ENCODE data around the gene P2RY8.
A peak's percentile ranks its signal among the peaks of the same experiment; 100 is the strongest.

P2RY8 gene

DNA sequence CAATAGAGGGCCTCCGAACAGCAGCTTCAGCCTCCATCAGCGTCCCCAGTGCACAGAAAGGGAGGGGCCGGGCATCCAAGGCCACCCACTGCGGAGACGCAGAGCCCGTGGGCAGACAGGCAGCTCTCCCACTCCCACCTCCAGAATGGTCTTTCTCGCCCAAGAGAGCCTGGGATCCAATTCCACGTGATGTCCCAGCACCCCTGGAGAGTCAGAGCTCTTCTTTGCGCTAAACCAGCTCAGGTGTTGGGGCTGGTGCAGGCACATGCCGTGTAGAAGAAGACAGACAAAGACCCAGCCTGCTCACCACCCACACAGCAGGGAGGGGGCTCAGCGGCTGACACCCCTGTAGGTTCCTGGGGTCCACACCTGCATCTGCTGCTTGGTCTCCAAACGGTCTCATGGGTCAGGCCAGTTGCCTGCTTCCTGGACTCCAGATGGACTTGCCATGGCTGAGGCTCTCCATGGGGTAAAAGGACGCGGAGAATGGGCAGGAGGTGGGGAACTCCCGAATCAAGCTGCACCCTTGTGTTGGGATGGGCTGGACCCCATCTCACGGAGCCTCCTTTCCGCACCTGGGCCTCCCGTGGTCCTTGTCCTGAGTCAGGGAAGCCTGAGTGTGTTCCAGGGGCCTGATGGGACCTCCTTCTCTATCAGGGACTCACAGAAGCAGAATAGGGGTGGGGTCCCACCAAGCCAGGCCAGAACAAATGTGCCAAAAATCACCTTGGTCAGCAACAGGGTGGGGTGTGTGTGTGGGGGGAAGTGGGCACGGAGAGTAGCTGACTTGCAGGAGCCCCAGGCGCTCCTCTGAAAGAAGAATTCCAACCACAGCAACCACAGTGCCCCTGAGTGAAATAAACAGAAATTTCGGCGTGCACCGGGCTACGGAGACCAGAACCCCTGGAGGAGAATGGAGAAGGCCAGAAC, 72.7 kb downstream of the P2RY8 start:
- DNase-seq (ENCODE audit: low spot score) = peak; percentile 42

- peak; percentile 12 for DNase-seq (ENCODE audit: low spot score)
Observed at GRCh38 chrX:1463581-1463980, 73.4 kb downstream of the P2RY8 start.

DNA sequence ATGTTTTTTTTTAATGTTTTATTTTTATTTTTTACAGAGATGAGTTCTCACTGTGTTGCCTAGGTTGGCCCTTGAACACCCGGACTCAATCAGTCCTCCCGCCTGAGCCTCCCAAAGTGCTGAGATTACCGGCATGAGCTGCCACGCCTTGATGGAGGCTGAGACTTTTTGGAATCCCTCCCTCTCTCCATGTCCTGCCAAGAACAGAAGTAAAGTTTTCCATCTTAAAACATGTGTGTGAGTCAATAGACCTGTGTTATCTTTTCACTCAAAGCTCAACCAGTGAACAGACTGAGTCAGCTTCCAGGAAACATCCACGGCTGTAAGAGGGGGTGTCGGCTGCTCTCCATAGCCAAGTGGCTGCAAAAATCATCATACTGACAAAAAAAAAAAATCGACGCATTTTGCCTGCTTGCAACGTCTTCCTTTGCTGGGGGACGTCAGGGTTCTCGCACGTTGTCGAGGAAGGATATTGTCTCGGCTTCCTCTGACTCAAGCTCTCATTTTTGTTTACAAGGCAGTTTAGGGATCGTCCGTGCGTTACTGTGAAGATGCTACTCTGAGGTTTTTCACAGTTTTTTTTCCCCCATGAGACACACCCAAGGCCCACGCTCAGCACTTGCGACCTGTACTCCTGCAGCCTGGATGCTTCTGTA, 74.3 kb downstream of the P2RY8 start:
- DNase-seq (ENCODE audit: low spot score) = peak; percentile 29

- no peak for DNase-seq (ENCODE audit: low spot score)
Observed at GRCh38 chrX:1462110-1462509, 74.9 kb downstream of the P2RY8 start.

DNA sequence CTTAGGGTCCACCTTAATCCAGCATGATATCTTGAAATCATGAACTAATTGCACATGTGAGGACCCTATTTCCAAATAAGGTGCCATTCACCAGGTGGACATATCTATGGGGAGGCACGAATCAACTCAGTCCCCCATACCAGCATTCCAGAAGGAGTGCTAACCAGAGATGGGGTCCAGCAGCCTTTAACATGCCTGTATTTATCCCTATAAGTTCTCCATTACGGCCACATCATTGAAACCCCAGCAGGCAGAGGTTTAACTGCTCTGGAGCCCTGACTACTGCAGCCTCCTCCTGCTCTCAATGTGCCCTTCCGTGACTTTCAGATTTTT, 81.1 kb downstream of the P2RY8 start:
- DNase-seq (ENCODE audit: low spot score) = peak; percentile 15

DNA sequence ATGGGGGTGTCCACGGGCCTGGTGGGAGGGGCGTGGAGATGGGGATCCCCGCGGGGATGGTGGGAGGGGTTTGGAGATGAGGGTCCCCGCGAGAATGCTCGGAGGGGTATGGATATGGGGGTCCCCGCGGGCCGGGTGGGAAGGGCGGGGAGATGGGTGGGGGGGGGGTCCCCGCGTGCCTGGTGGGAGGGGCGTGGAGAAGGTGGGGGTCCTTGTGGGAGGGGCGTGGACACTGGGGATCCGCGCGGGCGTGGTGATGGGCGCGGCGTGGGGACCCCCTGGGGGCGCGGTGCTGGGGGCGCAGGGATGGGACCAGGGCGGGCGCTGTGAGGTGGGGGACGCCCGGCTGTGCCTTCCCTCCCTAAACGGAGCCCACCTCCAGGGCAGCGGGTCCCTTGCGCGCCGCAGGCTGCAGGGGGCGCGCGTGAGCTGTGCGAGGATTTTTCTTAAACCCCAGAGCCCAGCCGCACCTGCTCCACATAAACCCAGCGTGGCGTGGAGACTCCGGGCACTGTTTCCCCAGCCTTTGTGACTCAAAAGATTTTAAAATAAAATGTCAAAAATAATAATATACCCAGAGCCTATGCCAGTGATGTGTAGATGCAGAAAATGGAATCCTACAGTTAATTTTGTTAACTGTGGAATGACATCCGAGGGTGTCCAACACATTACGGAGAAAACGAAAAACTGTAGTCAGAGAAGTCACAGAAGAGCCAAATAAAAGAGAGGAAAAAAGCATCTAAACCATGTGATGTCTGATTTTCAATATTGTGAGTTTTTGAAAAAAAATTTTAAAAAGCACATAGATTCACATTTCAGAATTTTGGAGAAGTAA, 82.8 kb downstream of the P2RY8 start:
- peak; percentile 91 for DNase-seq (ENCODE audit: low spot score)

- no peak for DNase-seq (ENCODE audit: low spot score)
Observed at GRCh38 chrX:1453395-1453783, 83.6 kb downstream of the P2RY8 start.

DNA sequence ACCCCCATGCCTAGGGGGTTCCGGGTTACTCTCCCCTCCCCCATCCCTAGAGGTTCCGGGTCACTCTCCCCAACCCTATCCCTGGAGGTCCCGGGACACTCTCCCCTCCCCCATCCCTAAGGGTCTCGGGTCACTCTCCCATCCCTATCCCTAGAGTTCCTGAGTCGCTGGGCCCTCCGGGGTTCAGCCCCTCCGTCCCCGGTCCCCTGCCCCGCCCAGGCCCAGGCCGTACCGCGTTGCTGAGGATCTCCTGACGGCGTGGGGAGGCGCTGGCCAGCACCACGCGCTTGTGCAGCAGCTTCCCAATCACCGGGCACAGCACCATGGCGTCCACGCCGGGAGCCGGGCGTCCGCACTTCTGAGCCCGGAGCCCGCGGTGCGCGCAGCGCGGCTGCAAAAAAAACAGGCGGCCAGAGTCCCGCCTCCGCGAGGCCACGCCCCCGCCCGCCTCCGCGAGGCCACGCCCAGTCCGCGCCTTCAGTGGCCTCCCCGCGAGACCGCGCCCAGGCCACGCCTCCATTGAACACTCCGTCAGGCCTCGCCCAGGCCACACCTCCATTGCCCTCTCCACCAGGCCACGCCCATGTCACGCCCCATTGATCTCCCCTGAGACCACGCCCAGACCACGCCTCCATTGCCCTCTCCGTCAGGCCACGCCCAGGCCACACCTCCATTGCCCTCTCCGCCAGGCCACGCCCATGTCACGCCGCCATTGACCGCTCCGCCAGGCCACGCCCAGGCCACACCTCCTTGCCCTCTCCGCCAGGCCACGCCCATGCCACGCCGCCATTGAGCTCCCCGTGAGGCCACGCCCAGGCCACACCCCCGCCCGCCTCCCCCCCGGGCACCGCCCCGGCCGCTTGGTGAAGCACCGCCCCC, 84.2 kb downstream of the P2RY8 start, which contains the start of gene ASMTL:
Gene ASMTL (minus strand): TSS at position 394 of the 879 bp plus-strand sequence. CDS start 69 bp downstream, at position 325.
- DNase-seq (ENCODE audit: low spot score) = peak; percentile 100

GRCh38 chrX:1451661-1452515, 85.1 kb downstream of the P2RY8 start:
- peak; percentile 54 for DNase-seq (ENCODE audit: low spot score)

DNA sequence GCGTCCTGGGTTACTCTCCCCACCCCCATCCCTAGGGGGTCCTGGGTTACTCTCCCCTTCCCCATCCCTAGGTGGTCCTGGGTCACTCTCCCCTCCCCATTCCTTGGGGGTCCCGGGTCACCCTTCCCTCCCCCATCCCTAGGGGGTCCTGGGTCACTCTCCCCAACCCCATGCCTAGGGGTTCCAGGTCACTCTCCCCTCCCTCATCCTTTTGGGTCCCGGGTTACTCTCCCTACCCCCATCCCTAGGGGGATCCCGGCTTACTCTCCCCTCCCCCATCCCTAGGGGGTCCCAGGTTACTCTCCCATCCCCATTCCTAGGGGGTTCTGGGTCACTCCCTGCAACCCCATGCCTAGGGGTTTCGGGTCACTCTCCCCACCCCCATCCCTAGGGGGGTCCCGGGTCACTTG, 85.7 kb downstream of the P2RY8 start:
- no peak for DNase-seq (ENCODE audit: low spot score)

GRCh38 chrX:1450361-1451161, 86.4 kb downstream of the P2RY8 start:
- peak; percentile 41 for DNase-seq (ENCODE audit: low spot score)

DNA sequence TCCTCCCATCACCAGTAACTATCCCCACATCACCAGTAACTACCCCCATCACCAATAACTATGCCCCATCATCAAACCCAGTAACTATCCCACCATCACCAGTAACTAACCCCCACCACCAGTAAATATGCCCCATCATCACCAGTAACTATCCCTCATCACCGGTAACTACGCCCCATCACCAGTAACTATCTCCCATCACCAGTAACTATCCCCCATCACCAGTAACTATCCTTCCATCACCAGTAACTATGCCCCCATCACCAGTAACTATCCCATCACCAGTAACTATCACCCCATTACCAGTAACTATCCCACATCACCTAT, 87.2 kb downstream of the P2RY8 start:
- no peak for DNase-seq (ENCODE audit: low spot score)

DNA sequence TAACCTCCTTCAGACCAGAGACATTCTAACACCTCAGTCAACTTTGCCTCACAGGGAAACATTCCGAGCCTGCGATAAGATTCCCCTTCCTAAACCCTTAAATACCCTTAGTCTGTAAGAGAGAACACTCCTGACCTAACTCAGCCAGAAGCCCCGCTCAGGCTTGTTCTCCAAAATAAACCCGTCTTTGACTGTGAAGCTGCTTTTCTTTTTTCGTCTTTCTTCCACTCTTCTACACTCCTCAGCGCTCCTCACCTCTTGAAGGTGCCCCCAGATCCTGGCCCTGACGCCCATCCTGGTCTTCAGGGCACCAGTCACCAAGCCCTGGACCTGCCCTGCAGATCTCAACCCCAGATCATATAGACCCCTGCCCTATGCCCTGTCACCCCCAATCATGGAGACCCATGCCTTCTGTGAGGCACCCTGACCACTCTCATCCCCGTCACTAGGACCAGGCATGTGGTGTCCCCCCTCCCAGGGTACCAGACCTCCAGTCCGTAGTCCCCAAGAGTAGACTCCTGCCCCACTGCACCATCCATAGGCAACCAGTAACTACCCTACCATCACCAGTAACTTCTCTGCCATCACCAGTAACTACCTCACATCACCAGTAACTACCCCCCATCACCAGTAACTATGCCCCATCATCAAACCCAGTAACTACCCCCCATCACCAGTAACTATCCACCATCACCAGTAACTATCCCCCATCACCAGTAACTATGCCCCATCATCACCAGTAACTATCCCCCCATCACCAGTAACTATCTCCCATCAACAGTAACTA, 87.8 kb downstream of the P2RY8 start:
- DNase-seq (ENCODE audit: low spot score) = peak; percentile 25

DNA sequence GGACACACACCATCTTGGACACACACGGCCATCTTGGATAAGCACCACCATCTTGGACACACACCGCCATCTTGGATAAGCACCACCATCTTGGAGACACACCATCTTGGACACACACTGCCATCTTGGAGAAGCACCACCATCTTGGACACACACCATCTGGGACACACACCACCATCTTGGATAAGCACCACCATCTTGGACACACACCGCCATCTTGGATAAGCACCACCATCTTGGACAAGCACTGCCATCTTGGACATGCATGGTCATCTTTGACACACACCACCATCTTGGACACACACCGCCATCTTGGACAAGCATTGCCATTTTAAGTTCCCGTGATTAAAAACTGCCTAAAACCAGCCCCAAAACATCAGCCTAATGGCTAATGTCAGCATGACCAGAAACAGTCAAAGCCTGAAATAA, 88.4 kb downstream of the P2RY8 start:
- peak; percentile 17 for DNase-seq (ENCODE audit: low spot score)

DNA sequence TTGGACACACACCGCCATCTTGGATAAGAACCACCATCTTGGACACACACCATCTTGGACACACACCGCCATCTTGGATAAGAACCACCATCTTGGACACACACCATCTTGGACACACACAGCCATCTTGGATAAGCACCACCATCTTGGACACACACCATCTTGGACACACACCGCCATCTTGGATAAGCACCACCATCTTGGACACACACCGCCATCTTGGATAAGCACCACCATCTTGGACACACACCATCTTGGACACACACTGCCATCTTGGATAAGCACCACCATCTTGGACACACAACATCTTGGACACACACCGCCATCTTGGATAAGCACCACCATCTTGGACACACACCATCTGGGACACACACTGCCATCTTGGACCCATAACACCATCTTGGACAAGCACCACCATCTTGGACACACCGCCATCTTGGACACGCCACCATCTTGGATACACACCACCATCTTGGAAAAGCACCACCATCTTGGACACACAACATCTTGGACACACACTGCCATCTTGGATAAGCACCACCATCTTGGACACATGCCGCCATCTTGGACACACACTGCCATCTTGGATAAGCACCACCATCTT, 88.9 kb downstream of the P2RY8 start:
- DNase-seq (ENCODE audit: low spot score) = peak; percentile 21

DNA sequence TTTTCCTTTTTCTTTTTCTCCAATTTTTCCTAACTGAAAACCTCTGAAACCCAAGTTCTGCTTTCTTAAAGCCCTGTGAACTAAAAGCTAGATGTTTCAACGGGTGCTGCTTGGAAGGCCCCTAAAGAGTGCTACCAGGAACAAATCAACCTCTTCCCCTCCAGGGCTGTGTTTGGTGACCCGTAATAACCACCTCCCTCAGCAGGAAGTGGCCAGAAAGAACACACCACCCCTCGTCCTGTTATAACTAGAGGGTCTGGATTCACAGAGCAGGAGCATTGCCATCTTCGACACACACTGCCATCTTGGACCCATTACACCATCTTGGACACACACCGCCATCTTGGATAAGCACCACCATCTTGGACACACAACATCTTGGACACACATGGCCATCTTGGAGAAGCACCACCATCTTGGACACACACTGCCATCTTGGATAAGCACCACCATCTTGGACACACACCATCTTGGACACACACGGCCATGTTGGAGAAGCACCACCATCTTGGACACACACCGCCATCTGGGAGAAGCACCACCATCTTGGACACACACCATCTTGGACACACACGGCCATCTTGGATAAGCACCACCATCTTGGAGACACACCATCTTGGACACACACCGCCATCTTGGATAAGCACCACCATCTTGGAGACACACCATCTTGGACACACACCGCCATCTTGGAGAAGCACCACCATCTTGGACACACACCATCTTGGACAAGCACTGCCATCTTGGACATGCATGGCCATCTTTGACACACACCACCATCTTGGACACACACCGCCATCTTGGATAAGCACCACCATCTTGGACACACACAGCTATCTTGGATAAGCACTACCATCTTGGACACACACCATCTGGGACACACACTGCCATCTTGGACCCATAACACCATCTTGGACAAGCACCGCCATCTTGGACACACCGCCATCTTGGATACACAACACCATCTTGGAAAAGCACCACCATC, 89.7 kb downstream of the P2RY8 start:
- peak; percentile 24 for DNase-seq (ENCODE audit: low spot score)

Measured in ecto neural progenitor cell (in vitro differentiated cells).